Lower leg skin (tissue), 3 donors: Measurements from ENCODE around the gene C1orf50.

Experiments
- CTCF ChIP-seq, 3 donors: fragments of 450-650 bp; IDR thresholded peaks; one replicate each; pipeline ENCODE4 v1.5.1; 2016; ENCODE audit warnings: antibody characterized with exemption in 3 of 3, mild to moderate bottlenecking in 3 of 3, moderate library complexity in 2 of 3
- POLR2A ChIP-seq, 2 donors: fragments of 450-650 bp; IDR thresholded peaks; one replicate each; pipeline ENCODE4 v1.6.1; 2016 to 2017; ENCODE audit warnings: antibody characterized with exemption in 2 of 2, mild to moderate bottlenecking in 1 of 2, moderate library complexity in 1 of 2

- TF ChIP-seq POLR2A (IDR thresholded peaks at IDR 0.05) = no peak
- TF ChIP-seq CTCF (IDR thresholded peaks at IDR 0.05) = no peak
These were observed 49.0 kb downstream of the C1orf50 start for GRCh38 chr1:42815941-42816584.
